ENCODE results near the gene WDR89.

DNA sequence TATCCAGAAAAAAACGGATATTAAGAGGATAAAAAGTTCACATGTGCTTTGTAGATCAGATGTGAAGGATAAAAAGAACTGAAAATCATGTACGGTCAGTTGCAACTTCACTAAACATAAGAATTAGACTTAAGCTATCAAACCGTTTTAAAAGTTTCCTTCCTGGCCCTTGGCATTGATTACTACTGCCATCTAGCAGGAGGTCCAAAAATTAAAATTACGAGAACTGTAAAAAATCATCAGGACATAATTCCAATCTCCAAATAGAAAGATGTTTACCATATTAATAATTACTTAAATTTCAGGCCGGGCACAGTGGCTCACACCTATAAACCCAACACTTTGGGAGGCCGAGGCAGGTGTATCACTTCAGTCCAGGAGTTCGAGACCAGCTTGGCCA lies 7.9 kb downstream of the WDR89 start:
- TF ChIP-seq, protein P1, sequence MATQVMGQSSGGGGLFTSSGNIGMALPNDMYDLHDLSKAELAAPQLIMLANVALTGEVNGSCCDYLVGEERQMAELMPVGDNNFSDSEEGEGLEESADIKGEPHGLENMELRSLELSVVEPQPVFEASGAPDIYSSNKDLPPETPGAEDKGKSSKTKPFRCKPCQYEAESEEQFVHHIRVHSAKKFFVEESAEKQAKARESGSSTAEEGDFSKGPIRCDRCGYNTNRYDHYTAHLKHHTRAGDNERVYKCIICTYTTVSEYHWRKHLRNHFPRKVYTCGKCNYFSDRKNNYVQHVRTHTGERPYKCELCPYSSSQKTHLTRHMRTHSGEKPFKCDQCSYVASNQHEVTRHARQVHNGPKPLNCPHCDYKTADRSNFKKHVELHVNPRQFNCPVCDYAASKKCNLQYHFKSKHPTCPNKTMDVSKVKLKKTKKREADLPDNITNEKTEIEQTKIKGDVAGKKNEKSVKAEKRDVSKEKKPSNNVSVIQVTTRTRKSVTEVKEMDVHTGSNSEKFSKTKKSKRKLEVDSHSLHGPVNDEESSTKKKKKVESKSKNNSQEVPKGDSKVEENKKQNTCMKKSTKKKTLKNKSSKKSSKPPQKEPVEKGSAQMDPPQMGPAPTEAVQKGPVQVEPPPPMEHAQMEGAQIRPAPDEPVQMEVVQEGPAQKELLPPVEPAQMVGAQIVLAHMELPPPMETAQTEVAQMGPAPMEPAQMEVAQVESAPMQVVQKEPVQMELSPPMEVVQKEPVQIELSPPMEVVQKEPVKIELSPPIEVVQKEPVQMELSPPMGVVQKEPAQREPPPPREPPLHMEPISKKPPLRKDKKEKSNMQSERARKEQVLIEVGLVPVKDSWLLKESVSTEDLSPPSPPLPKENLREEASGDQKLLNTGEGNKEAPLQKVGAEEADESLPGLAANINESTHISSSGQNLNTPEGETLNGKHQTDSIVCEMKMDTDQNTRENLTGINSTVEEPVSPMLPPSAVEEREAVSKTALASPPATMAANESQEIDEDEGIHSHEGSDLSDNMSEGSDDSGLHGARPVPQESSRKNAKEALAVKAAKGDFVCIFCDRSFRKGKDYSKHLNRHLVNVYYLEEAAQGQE (IDR thresholded peaks at IDR 0.05), result no peak
- TF ChIP-seq, protein P2, sequence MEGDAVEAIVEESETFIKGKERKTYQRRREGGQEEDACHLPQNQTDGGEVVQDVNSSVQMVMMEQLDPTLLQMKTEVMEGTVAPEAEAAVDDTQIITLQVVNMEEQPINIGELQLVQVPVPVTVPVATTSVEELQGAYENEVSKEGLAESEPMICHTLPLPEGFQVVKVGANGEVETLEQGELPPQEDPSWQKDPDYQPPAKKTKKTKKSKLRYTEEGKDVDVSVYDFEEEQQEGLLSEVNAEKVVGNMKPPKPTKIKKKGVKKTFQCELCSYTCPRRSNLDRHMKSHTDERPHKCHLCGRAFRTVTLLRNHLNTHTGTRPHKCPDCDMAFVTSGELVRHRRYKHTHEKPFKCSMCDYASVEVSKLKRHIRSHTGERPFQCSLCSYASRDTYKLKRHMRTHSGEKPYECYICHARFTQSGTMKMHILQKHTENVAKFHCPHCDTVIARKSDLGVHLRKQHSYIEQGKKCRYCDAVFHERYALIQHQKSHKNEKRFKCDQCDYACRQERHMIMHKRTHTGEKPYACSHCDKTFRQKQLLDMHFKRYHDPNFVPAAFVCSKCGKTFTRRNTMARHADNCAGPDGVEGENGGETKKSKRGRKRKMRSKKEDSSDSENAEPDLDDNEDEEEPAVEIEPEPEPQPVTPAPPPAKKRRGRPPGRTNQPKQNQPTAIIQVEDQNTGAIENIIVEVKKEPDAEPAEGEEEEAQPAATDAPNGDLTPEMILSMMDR (IDR thresholded peaks at IDR 0.05; ENCODE audit: low read depth, low read length, missing input control), result no peak
- TF ChIP-seq JUND (IDR thresholded peaks at IDR 0.05) (no peak), TAF1 (conservative IDR thresholded peaks at IDR 0.05) (no peak), HNF4G (IDR thresholded peaks at IDR 0.05) (no peak)
- TF ChIP-seq, protein P3, sequence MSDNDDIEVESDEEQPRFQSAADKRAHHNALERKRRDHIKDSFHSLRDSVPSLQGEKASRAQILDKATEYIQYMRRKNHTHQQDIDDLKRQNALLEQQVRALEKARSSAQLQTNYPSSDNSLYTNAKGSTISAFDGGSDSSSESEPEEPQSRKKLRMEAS (IDR thresholded peaks at IDR 0.05), result no peak

Data from liver (tissue), 3 donors.